ENCODE measurements around the gene PCDH19. TPM values are rescaled to one million over a fixed set of nuclear protein-coding genes. Genes with fewer than 3 reads are reported as not detected.

Gene PCDH19
- total RNA-seq, 1 donor from 2014 or later, result 11.0 TPM

DNA sequence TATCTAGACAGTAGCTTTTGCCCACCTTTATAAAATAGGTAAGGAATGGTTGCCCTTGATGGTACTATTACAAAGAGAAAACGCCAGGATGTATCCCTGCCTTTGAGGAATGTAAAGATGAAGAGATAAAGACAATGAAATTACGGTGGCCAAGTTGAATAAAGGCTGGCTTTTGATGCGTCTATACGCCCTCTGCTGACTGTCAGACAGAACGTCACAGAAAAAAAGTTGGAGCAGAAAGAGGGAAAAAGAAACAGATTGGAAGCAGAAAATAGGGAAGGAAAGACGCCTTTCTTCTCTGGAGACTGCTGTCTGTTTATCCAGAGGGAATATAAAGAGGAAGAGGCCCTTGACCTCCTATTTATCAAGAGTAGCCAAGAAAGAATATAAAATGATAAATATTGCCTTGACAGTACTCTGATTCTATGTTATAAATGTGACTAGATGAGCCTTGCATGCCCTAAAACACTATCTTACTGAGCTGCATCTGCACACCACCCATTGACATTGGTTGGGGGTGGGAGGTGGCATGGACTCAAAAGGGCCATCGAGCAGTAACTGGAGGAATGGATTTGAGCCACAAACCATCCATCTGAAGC, 30.6 kb downstream of the PCDH19 start:
- H3K27me3 ChIP-seq, result no peaks in the 10 kb centered on the region
- H3K27ac ChIP-seq, result no peak overlapping the region
- H3K4me1 ChIP-seq, result no peaks in the 10 kb centered on the region
- no peak for DNase-seq (ENCODE audit: low spot score in 2 of 2)
- H3K9me3 ChIP-seq, result no peaks in the 10 kb centered on the region
- intact Hi-C loops (cut with DNase I), result no loop called here
- H3K4me3 ChIP-seq, result no peak overlapping the region
- TF ChIP-seq, protein P1, sequence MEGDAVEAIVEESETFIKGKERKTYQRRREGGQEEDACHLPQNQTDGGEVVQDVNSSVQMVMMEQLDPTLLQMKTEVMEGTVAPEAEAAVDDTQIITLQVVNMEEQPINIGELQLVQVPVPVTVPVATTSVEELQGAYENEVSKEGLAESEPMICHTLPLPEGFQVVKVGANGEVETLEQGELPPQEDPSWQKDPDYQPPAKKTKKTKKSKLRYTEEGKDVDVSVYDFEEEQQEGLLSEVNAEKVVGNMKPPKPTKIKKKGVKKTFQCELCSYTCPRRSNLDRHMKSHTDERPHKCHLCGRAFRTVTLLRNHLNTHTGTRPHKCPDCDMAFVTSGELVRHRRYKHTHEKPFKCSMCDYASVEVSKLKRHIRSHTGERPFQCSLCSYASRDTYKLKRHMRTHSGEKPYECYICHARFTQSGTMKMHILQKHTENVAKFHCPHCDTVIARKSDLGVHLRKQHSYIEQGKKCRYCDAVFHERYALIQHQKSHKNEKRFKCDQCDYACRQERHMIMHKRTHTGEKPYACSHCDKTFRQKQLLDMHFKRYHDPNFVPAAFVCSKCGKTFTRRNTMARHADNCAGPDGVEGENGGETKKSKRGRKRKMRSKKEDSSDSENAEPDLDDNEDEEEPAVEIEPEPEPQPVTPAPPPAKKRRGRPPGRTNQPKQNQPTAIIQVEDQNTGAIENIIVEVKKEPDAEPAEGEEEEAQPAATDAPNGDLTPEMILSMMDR (IDR thresholded peaks at IDR 0.05), result peak in 1 of 3 experiments; percentile 22
- no peaks in the 10 kb centered on the region for H3K36me3 ChIP-seq

DNA sequence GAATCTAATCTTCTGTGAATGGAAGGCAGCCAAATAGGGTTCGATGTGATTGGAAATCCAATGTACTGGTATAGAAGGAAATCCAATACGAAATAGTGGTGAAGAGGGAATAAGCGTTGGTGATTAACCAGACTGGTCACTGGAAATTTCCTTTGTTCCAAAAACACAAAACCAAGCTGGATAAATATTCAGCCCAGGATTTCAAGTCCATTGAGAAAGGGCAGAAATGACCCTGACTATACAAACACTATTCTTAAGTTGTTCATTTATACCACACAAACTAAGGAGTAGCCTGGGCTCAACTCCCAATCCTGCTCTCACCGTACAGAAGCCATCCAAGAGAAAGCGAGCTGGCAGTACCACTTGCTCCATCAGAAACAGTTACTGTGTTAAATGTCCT, 32.2 kb downstream of the PCDH19 start:
- no peaks in the 10 kb centered on the region for H3K4me1 ChIP-seq
- no peak overlapping the region for H3K27ac ChIP-seq
- H3K4me3 ChIP-seq, result no peak overlapping the region
- no peak for DNase-seq (ENCODE audit: low spot score in 2 of 2)
- H3K9me3 ChIP-seq, result no peaks in the 10 kb centered on the region
- no peaks in the 10 kb centered on the region for H3K27me3 ChIP-seq
- TF ChIP-seq, protein P1 (IDR thresholded peaks at IDR 0.05), result no peak
- no peaks in the 10 kb centered on the region for H3K36me3 ChIP-seq
- intact Hi-C loops (cut with DNase I), result no loop called here

DNA sequence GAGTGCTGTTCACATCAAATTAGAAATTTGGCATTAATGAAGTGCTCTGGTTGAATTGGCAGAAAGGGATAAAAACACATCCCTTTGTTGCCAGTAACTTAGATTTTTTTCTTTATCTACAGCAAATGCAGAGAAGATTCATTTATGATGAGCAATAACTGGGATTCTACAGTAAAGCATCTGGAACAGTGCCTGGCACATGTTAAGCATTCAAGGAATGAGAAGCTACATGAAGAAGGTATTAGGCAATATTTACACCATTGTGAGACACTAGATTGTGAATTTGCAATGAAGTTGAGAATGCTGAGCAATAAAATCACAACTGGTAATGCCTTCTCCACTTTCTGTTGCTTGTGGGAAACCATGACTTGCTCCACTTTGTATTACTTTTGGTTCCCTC, 33.5 kb downstream of the PCDH19 start:
- H3K9me3 ChIP-seq, result no peaks in the 10 kb centered on the region
- no peaks in the 10 kb centered on the region for H3K27me3 ChIP-seq
- no peaks in the 10 kb centered on the region for H3K4me1 ChIP-seq
- intact Hi-C loops (cut with DNase I), result no loop called here
- no peak for DNase-seq (ENCODE audit: low spot score in 2 of 2)
- H3K27ac ChIP-seq, result no peak overlapping the region
- H3K36me3 ChIP-seq, result no peaks in the 10 kb centered on the region
- TF ChIP-seq, protein P1 (IDR thresholded peaks at IDR 0.05), result no peak
- H3K4me3 ChIP-seq, result no peak overlapping the region

DNA sequence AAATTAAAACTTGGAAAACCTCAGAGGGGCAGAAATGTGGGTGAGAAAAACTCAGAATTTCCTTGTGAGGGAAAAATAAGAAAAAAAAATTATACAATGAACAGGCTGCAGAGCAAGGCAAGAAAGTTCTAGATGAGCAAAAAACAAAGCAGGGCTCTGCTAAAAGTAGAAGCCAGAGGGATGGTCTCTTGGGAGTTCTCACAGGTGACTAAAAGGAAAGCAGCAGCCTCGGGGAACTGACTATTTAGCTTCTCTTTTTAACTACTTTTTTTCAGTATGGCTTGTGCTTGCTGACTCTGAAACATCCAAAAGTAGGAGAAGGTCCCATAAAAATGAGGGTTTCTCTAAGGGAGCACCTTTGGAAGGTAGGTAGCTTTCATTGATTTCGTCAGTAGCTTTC, 36.4 kb downstream of the PCDH19 start:
- H3K27me3 ChIP-seq, result no peaks in the 10 kb centered on the region
- H3K9me3 ChIP-seq, result no peaks in the 10 kb centered on the region
- no peak overlapping the region for H3K4me3 ChIP-seq
- H3K4me1 ChIP-seq, result no peaks in the 10 kb centered on the region
- no peak overlapping the region for H3K27ac ChIP-seq
- TF ChIP-seq, protein P1 (IDR thresholded peaks at IDR 0.05), result no peak
- DNase-seq (ENCODE audit: low spot score in 2 of 2), result no peak
- intact Hi-C loops (cut with DNase I), result no loop called here
- no peaks in the 10 kb centered on the region for H3K36me3 ChIP-seq

DNA sequence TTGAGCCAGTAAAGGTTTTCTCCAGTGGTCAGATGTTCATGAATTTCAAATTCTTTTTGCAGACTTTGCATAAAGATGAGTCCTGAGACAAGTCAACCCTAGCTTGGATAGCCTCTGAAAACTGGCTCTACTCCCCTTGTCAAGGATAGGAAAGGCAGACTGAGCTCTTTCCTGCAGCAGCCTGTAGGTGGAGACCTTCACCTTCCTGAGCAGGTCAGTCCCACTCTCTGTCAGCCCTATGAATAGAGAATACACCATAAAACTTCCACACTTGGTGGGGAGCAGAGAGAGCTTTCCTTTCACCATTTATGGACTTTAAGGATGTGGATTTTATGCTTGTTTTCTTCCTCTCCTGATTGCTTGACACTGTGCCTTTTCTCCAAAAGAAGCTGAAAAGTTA, 41.9 kb downstream of the PCDH19 start:
- H3K27me3 ChIP-seq, result no peaks in the 10 kb centered on the region
- no peak overlapping the region for H3K4me3 ChIP-seq
- TF ChIP-seq, protein P1 (IDR thresholded peaks at IDR 0.05), result peak in 1 of 3 experiments; percentile 10
- no peaks in the 10 kb centered on the region for H3K4me1 ChIP-seq
- H3K27ac ChIP-seq, result no peak overlapping the region
- no peaks in the 10 kb centered on the region for H3K36me3 ChIP-seq
- DNase-seq (ENCODE audit: low spot score in 2 of 2), result no peak
- H3K9me3 ChIP-seq, result no peaks in the 10 kb centered on the region
- intact Hi-C loops (cut with DNase I), result no loop called here

DNA sequence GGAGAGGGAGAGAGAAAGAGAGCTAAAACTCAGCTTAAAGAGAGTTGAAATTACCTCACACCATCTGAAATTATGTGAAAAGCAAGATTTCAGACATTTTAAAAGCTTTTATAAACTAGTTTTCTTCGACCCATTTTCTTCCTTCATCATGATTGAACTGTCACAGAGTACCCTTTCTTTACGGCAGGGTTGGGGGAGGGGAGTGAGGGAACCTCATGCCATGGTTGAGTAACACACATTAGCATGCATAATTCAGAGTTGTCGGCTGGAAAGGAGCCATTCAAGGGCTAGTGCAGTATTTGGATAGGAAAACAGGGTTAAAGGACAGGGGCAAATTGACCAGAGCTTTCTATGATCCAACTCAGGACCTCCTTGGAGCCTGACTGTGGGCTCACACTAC, 46.2 kb downstream of the PCDH19 start:
- no peaks in the 10 kb centered on the region for H3K27me3 ChIP-seq
- no peaks in the 10 kb centered on the region for H3K4me1 ChIP-seq
- no peaks in the 10 kb centered on the region for H3K36me3 ChIP-seq
- DNase-seq (ENCODE audit: low spot score in 2 of 2), result no peak
- no peak overlapping the region for H3K4me3 ChIP-seq
- no peak overlapping the region for H3K27ac ChIP-seq
- no peaks in the 10 kb centered on the region for H3K9me3 ChIP-seq
- TF ChIP-seq, protein P1 (IDR thresholded peaks at IDR 0.05), result no peak
- intact Hi-C loops (cut with DNase I), result no loop called here

Measured in ascending aorta (tissue), 2 donors.